WTC11 (cell line): Measurements from ENCODE around the gene CDH18.

Experiments
- ATF2 ChIP-seq: sonication (generic); formaldehyde crosslinking; IDR thresholded peaks from 2 replicates; pipeline ENCODE4 v1.8.1; 2022; ENCODE audit warnings: low read depth, missing genetic modification reagents, borderline replicate concordance
- CBFB ChIP-seq: sonication (generic); formaldehyde crosslinking; IDR thresholded peaks from 2 replicates; pipeline ENCODE4 v1.8.1; 2022; ENCODE audit warnings: mild to moderate bottlenecking, low read depth, missing genetic modification reagents
- CREB1 ChIP-seq: sonication (generic); formaldehyde crosslinking; IDR thresholded peaks from 2 replicates; pipeline ENCODE4 v1.8.0; 2023; ENCODE audit warnings: mild to moderate bottlenecking, missing genetic modification reagents
- E2F4 ChIP-seq: sonication (generic); formaldehyde crosslinking; IDR thresholded peaks from 2 replicates; pipeline ENCODE4 v1.8.1; 2022; ENCODE audit warnings: low read depth, mild to moderate bottlenecking, moderate library complexity, missing genetic modification reagents, borderline replicate concordance
- ELF4 ChIP-seq: sonication (generic); formaldehyde crosslinking; IDR thresholded peaks from 2 replicates; pipeline ENCODE4 v1.8.1; 2022; ENCODE audit warnings: low read depth, mild to moderate bottlenecking, moderate library complexity, missing genetic modification reagents
- FOXJ3 ChIP-seq: sonication (generic); formaldehyde crosslinking; IDR thresholded peaks from 2 replicates; pipeline ENCODE4 v1.9.0; 2021; ENCODE audit warnings: missing genetic modification reagents, mild to moderate bottlenecking, borderline replicate concordance
- GTF2I ChIP-seq: fragments of 250-450 bp; sonication (Bioruptor Pico); conservative IDR thresholded peaks from 2 replicates; pipeline ENCODE4 v1.4.0; 2021; ENCODE audit warnings: mild to moderate bottlenecking
- JUN ChIP-seq: sonication (generic); formaldehyde crosslinking; IDR thresholded peaks from 2 replicates; pipeline ENCODE4 v1.8.0; 2023; ENCODE audit warnings: mild to moderate bottlenecking, missing genetic modification reagents
- NFE2L1 ChIP-seq: sonication (generic); formaldehyde crosslinking; IDR thresholded peaks from 2 replicates; pipeline ENCODE4 v1.8.1; 2023; ENCODE audit warnings: missing genetic modification reagents
- NFYB ChIP-seq: sonication (generic); formaldehyde crosslinking; conservative IDR thresholded peaks from 2 replicates; pipeline ENCODE4 v1.8.0; 2022; ENCODE audit warnings: low read depth, missing genetic modification reagents
- TEAD4 ChIP-seq: sonication (generic); formaldehyde crosslinking; IDR thresholded peaks from 2 replicates; pipeline ENCODE4 v1.8.0; 2022; ENCODE audit warnings: mild to moderate bottlenecking, missing genetic modification reagents
- ZNF232 ChIP-seq: sonication (generic); formaldehyde crosslinking; IDR thresholded peaks from 2 replicates; pipeline ENCODE4 v1.8.0; 2022; ENCODE audit warnings: mild to moderate bottlenecking, missing genetic modification reagents
- TF ChIP-seq, protein P1 (sequence below): fragments of 200-600 bp; IDR thresholded peaks from 2 replicates; pipeline ENCODE4 v1.8.0; 2022; ENCODE audit warnings: antibody characterized with exemption
- TF ChIP-seq, protein P2 (sequence below): sonication (generic); formaldehyde crosslinking; IDR thresholded peaks from 2 replicates; pipeline ENCODE4 v1.8.0; 2022; ENCODE audit warnings: mild to moderate bottlenecking, missing genetic modification reagents

DNA sequence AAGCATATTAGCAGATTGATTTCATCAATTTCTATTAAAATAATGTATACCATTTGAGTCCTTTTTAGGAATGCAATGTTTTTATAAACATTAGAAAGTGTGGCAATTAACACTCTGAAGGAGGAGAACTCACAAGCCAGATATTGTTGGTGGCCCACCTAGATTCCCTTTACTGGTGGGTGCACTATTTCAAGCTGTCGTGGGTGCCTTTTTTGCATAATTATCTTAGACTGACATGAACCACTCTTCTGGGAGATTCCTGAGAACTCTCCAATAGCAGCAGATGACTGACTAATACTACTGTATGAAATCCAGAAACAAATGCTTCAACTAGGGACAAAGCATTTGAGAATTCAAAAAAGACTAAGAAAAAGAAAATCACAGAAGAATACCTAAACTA lies 526.0 kb downstream of the CDH18 start:
- no peak for TF ChIP-seq CREB1 (CRISPR knock-in tag)
- TF ChIP-seq, protein P1, sequence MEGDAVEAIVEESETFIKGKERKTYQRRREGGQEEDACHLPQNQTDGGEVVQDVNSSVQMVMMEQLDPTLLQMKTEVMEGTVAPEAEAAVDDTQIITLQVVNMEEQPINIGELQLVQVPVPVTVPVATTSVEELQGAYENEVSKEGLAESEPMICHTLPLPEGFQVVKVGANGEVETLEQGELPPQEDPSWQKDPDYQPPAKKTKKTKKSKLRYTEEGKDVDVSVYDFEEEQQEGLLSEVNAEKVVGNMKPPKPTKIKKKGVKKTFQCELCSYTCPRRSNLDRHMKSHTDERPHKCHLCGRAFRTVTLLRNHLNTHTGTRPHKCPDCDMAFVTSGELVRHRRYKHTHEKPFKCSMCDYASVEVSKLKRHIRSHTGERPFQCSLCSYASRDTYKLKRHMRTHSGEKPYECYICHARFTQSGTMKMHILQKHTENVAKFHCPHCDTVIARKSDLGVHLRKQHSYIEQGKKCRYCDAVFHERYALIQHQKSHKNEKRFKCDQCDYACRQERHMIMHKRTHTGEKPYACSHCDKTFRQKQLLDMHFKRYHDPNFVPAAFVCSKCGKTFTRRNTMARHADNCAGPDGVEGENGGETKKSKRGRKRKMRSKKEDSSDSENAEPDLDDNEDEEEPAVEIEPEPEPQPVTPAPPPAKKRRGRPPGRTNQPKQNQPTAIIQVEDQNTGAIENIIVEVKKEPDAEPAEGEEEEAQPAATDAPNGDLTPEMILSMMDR = no peak
- no peak for TF ChIP-seq NFYB (CRISPR knock-in tag)
- no peak for TF ChIP-seq ZNF232 (CRISPR knock-in tag)
- TF ChIP-seq, protein P2, sequence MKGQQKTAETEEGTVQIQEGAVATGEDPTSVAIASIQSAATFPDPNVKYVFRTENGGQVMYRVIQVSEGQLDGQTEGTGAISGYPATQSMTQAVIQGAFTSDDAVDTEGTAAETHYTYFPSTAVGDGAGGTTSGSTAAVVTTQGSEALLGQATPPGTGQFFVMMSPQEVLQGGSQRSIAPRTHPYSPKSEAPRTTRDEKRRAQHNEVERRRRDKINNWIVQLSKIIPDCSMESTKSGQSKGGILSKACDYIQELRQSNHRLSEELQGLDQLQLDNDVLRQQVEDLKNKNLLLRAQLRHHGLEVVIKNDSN (CRISPR knock-in tag) = no peak
- no peak for TF ChIP-seq CBFB
- TF ChIP-seq FOXJ3 (CRISPR knock-in tag) = no peak
- no peak for TF ChIP-seq NFE2L1 (CRISPR knock-in tag)
- TF ChIP-seq GTF2I (CRISPR knock-in tag) = no peak
- TF ChIP-seq JUN = no peak
- no peak for TF ChIP-seq E2F4 (CRISPR knock-in tag)
- no peak for TF ChIP-seq ATF2 (CRISPR knock-in tag)
- TF ChIP-seq ELF4 (CRISPR knock-in tag) = no peak
- TF ChIP-seq TEAD4 (CRISPR knock-in tag) = no peak
